GM12878 (cell line): ENCODE data around the gene ZNF296. TPM values are rescaled to one million over a fixed set of nuclear protein-coding genes. Genes with fewer than 3 reads are reported as not detected.

Experiments used
- ATAC-seq: fragments of 200-7000 bp; cut with Tn5 transposase; 3 replicates; pipeline ENCODE4 v1.9.1; 2020; ENCODE audit warnings: mild to moderate bottlenecking, moderate library complexity
- BruUV-seq: library from RNA; stranded (reverse); fragments of 400-500 nt; replicated peaks from 2 replicates; lab custom pipeline; 2021; lab: Mats Ljungman, UMichigan
- CTCF ChIA-PET: fragments of 300-600 bp; sonication (Branson Sonifier 250); formaldehyde crosslinking; extraction: SDS; loops from one replicate; lab custom pipeline; 2021; ENCODE audit warnings: inconsistent platforms; lab: Yijun Ruan, JAX
- POLR2A ChIA-PET: fragments of 350-600 bp; formaldehyde crosslinking; extraction: SDS; loops from one replicate; lab custom pipeline; 2021; ENCODE audit warnings: inconsistent platforms; lab: Charles Lee
- RAD21 ChIA-PET: fragments of 300-600 bp; sonication (Branson Sonifier 250); formaldehyde crosslinking; loops from one replicate; lab custom pipeline; 2023; ENCODE audit warnings: antibody characterized with exemption; ENCODE audit not compliant: unreplicated experiment; lab: Charles Lee
- SMC1A ChIA-PET: fragments of 300-600 bp; sonication (Branson Sonifier 250); formaldehyde crosslinking; loops from one replicate; lab custom pipeline; 2023; ENCODE audit not compliant: unreplicated experiment, uncharacterized antibody; lab: Charles Lee
- DNase-seq: peaks from one replicate; pipeline ENCODE4 v3.0.0-alpha.2; 2011; ENCODE audit warnings: low read depth, low spot score
- FAIRE-seq: peaks from 3 replicates; lab custom pipeline; 2011; peaks lifted over from hg19 to GRCh38; lab: Jason Lieb, UNC
- H2AFZ ChIP-seq: 2 replicates; pipeline ENCODE4 v1.6.0; 2011; ENCODE audit warnings: low read depth, low read length, control low read depth; ENCODE audit not compliant: control insufficient read depth
- H3K27ac ChIP-seq: 2 replicates; pipeline ENCODE4 v1.5.1; 2011; ENCODE audit warnings: control low read depth; ENCODE audit not compliant: control insufficient read depth, insufficient read depth
- H3K27me3 ChIP-seq, 2 experiments: replicated peaks in 1 of 2; 2 replicates each; pipeline versions ENCODE4 v1.6.0 to v1.6.1; 2011; ENCODE audit warnings: low read length in 1 of 2; ENCODE audit not compliant: control insufficient read depth in 2 of 2, insufficient read depth in 2 of 2
- H3K36me3 ChIP-seq, 2 experiments: 2 replicates each; pipeline ENCODE4 v1.5.1; 2011; ENCODE audit warnings: low read length in 1 of 2; ENCODE audit not compliant: control insufficient read depth in 2 of 2, insufficient read depth in 2 of 2
- H3K4me1 ChIP-seq: 2 replicates; pipeline ENCODE4 v1.6.1; 2011; ENCODE audit warnings: mild to moderate bottlenecking, low read length, moderate library complexity, mixed read lengths; ENCODE audit not compliant: control insufficient read depth, insufficient read depth
- H3K4me2 ChIP-seq: 2 replicates; pipeline ENCODE4 v1.6.0; 2011; ENCODE audit warnings: control low read depth; ENCODE audit not compliant: control insufficient read depth, insufficient read depth
- H3K4me3 ChIP-seq: fragments of 200-600 bp; sonication (generic); 2 replicates; pipeline ENCODE4 v1.5.1; 2016
- H3K79me2 ChIP-seq: 2 replicates; pipeline ENCODE4 v1.6.0; 2011; ENCODE audit warnings: low read length; ENCODE audit not compliant: control insufficient read depth, insufficient read depth
- H3K9ac ChIP-seq: 2 replicates; pipeline ENCODE4 v1.8.0; 2011; ENCODE audit warnings: low read length, control low read depth, mixed read lengths; ENCODE audit not compliant: control insufficient read depth, insufficient read depth
- H3K9me3 ChIP-seq: replicated peaks from 3 replicates; pipeline ENCODE4 v1.5.1; 2011; ENCODE audit warnings: mild to moderate bottlenecking, low read length; ENCODE audit not compliant: control insufficient read depth, insufficient read depth
- H4K20me1 ChIP-seq: 2 replicates; pipeline ENCODE4 v1.6.0; 2011; ENCODE audit not compliant: control insufficient read depth, insufficient read depth
- ATF7 ChIP-seq: fragments of 450-650 bp; IDR thresholded peaks from 2 replicates; pipeline ENCODE4 v1.6.1; 2016; ENCODE audit warnings: low read depth, mild to moderate bottlenecking
- DPF2 ChIP-seq: fragments of 450-650 bp; IDR thresholded peaks from 2 replicates; pipeline ENCODE4 v1.6.1; 2017; ENCODE audit warnings: mild to moderate bottlenecking
- EED ChIP-seq: sonication (generic); IDR thresholded peaks from 2 replicates; pipeline ENCODE4 v1.6.1; 2016; ENCODE audit warnings: antibody characterized with exemption, low read depth
- FOS ChIP-seq: IDR thresholded peaks from 3 replicates; pipeline ENCODE4 v1.6.1; 2011; ENCODE audit warnings: borderline replicate concordance; ENCODE audit not compliant: insufficient read length; ENCODE audit errors: extremely low read depth
- IKZF1 ChIP-seq: fragments of 450-650 bp; conservative IDR thresholded peaks from 2 replicates; pipeline ENCODE4 v1.6.1; 2017; ENCODE audit warnings: antibody characterized with exemption, mild to moderate bottlenecking
- JUNB ChIP-seq: IDR thresholded peaks from 2 replicates; pipeline ENCODE4 v1.6.1; 2016; ENCODE audit warnings: antibody characterized with exemption, mild to moderate bottlenecking
- JUND ChIP-seq: IDR thresholded peaks from 2 replicates; pipeline ENCODE4 v1.6.1; 2012; ENCODE audit warnings: low read depth, mild to moderate bottlenecking, low read length, improper control_type of control experiment, moderate library complexity
- LARP7 ChIP-seq: fragments of 450-650 bp; IDR thresholded peaks from 2 replicates; pipeline ENCODE4 v1.6.1; 2017; ENCODE audit warnings: mild to moderate bottlenecking
- MTA2 ChIP-seq: fragments of 450-650 bp; IDR thresholded peaks from 2 replicates; pipeline ENCODE4 v1.6.1; 2016; ENCODE audit warnings: low read depth, mild to moderate bottlenecking, moderate library complexity
- NR2F1 ChIP-seq: fragments of 450-650 bp; conservative IDR thresholded peaks from 2 replicates; pipeline ENCODE4 v1.6.1; 2017; ENCODE audit warnings: mild to moderate bottlenecking
- SMAD5 ChIP-seq: IDR thresholded peaks from 2 replicates; pipeline ENCODE4 v1.6.1; 2016; ENCODE audit warnings: antibody characterized with exemption, low read depth
- SMC3 ChIP-seq: IDR thresholded peaks from 2 replicates; pipeline ENCODE4 v1.6.1; 2011; ENCODE audit warnings: low read length, improper control_type of control experiment, borderline replicate concordance
- YY1 ChIP-seq: IDR thresholded peaks from 2 replicates; pipeline ENCODE4 v1.6.1; 2011; ENCODE audit warnings: low read depth, mild to moderate bottlenecking, low read length
- WGBS: methylation state at CpG from one replicate; pipeline ENCODE4 v1.1.6; 2016; ENCODE audit warnings: low lambda C conversion rate; ENCODE audit not compliant: insufficient replicate concordance, insufficient coverage; ENCODE audit errors: missing lambda C conversion rate; 5-methylcytosine and 5-hydroxymethylcytosine counted together
- in situ Hi-C: fragments of 300-500 bp; cut with MboI; formaldehyde crosslinking; loops from 9 replicates; pipeline ENCODE4 v1.14.3; 2018; ENCODE audit warnings: mixed read lengths
- intact Hi-C: fragments of 100-400 bp; cut with micrococcal nuclease; formaldehyde crosslinking; loops from one replicate; pipeline ENCODE4 v1.14.2; 2022; ENCODE audit not compliant: unreplicated experiment
- polyA plus RNA-seq, 11 experiments: library from polyadenylated mRNA; depleted of rRNA in 4 of 11; unstranded in 6 of 11; stranded (reverse) in 5 of 11; fragments of >200 nt; fragmentation: Nextera tagmentation in 4 of 11; fragmentation: Illumina TruSeq in 1 of 11; extraction: Ambion mirVana in 4 of 11; extraction: Trizol in 1 of 11; gene quantifications; 1 replicate in 1 of 11; 2 replicates in 10 of 11; pipeline versions ENCODE4 v1.2.1 to v1.2.3, GENCODE V29; 2011 to 2016; ENCODE audit warnings: inconsistent platforms in 2 of 11, missing spikeins in 2 of 11, low read depth in 1 of 11
- total RNA-seq, 4 experiments: library from RNA; depleted of rRNA in 3 of 4; stranded (reverse); fragments of >200 nt in 3 of 4; fragmentation: Illumina TruSeq in 1 of 4; extraction: Trizol in 1 of 4; gene quantifications; 2 replicates each; pipeline versions ENCODE4 v1.2.1 to v1.2.3, GENCODE V29; 2013 to 2021

ZNF296 gene
- total and polyA plus RNA-seq, 10 of the 15 experiments (the other 5 are each of a cell fraction or from before 2014, with no cell fraction given) = 0.44 to 23.6 (median 3.5) TPM; not detected in 1

GRCh38 chr19:45110851-45111266, 34.6 kb upstream of the ZNF296 start:
- H3K27me3 ChIP-seq = no peaks in the 10 kb centered on the region
- H4K20me1 ChIP-seq = peaks cover 3% of the 10 kb centered on the region; the same call in 1 of the 2 replicates
- H3K36me3 ChIP-seq = peaks cover 0 to 7% of the 10 kb centered on the region in 2 experiments; a peak in 3 of 4 replicates
- POLR2A ChIA-PET = interaction anchor here (0.9 kb wide), 1 partner anchor 70 kb away, joined by 7 read pairs; no protein-coding TSS in a partner anchor
- H3K27ac ChIP-seq = peak overlapping the region; percentile 64
- no peak overlapping the region for H2AFZ ChIP-seq
- SMC1A ChIA-PET = interaction anchor here (0.8 to 2.4 kb wide), 2 partner anchors 18 to 20 kb away, joined by 3 to 5 read pairs; partner anchors contain the start of gene PPP1R37
- in situ Hi-C loops = no loop called here
- RAD21 ChIA-PET = interaction anchor here (0.6 kb wide), 1 partner anchor 67 kb away, joined by 3 read pairs; the partner anchor contains the start of gene TRAPPC6A
- DNase-seq (peak; percentile 26), FAIRE-seq (peak; percentile 54), ATAC-seq (peak; percentile 65)
- H3K9me3 ChIP-seq = no peaks in the 10 kb centered on the region
- H3K4me3 ChIP-seq = 0 out of 2 replicates have a peak overlapping the region, but pooled peaks have one; percentile 4
- peak overlapping the region; percentile 52 for H3K9ac ChIP-seq
- peak overlapping the region; percentile 75 for H3K4me2 ChIP-seq
- intact Hi-C loops = no loop called here
- WGBS = 0% methylated on average over 5 of the region's 5 CpGs
- no TSS peak for BruUV-seq
- H3K4me1 ChIP-seq = peaks cover 44% of the 10 kb centered on the region
- TF ChIP-seq MTA2 = no peak
- no peak for TF ChIP-seq YY1
- TF ChIP-seq DPF2 = no peak
- TF ChIP-seq JUNB = peak; percentile 13; the same call in 1 of the 2 replicates
- no peak for TF ChIP-seq SMC3
- TF ChIP-seq ATF7 = no peak
- peak; percentile 24; the same call in 1 of the 2 replicates for TF ChIP-seq IKZF1
- peak; percentile 43; the same call in 1 of the 2 replicates for TF ChIP-seq EED
- TF ChIP-seq LARP7 = no peak
- no peak for TF ChIP-seq SMAD5
- TF ChIP-seq JUND = no peak
- TF ChIP-seq NR2F1 = 0 out of 2 replicates have a peak, but pooled peaks have one; percentile 15
- no peak for TF ChIP-seq FOS
- peaks cover 56% of the 10 kb centered on the region for H3K79me2 ChIP-seq
- CTCF ChIA-PET = no interaction called here
